Stimulated activated CD8-positive, alpha-beta memory T cell treated with anti-CD3 and anti-CD28 coated beads, Interleukin-7, amount 100 ng/mL, for 24 hours (primary cell): Measurements from ENCODE around the gene ONECUT3.
"Not testable (repeated sequence)": the region's sequence is repeated elsewhere in the genome, so short reads cannot be mapped to it uniquely, and the experiment has no call there.

Experiments
- DNase-seq: peaks from one replicate; pipeline ENCODE4 v3.0.0-alpha.2; 2020; ENCODE audit warnings: low read depth

The ONECUT3 gene

GRCh38 chr19:1794424-1795172, 41.3 kb downstream of the ONECUT3 start:
- DNase-seq, result no peak

GRCh38 chr19:1796395-1797142, 43.3 kb downstream of the ONECUT3 start:
- no peak for DNase-seq

- DNase-seq, result not testable (repeated sequence)
These were observed 44.0 kb downstream of the ONECUT3 start for GRCh38 chr19:1797313-1797712.

GRCh38 chr19:1799695-1800342, 46.5 kb downstream of the ONECUT3 start:
- DNase-seq, result no peak

DNA sequence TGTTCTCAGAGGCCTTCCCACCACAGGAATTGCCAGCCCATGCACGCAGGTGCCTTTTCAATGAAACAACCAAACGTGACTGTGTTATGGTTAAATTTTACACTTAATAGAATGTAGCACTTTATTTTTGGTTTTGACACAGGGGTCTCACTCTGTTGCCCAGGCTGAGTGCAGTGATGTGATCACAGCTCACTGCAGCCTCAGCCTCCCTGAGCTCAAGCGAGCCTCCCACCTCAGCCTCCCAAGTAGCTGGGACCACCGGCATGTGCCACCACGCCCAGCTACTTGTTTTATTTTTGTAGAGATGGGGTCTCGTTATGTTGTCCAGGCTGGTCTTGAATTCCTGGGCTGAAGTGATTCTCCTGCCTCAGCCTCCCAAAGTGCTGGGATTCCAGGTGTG, 51.6 kb downstream of the ONECUT3 start:
- DNase-seq, result no peak

- no peak for DNase-seq
These were observed 52.3 kb downstream of the ONECUT3 start for GRCh38 chr19:1805401-1806183.

DNA sequence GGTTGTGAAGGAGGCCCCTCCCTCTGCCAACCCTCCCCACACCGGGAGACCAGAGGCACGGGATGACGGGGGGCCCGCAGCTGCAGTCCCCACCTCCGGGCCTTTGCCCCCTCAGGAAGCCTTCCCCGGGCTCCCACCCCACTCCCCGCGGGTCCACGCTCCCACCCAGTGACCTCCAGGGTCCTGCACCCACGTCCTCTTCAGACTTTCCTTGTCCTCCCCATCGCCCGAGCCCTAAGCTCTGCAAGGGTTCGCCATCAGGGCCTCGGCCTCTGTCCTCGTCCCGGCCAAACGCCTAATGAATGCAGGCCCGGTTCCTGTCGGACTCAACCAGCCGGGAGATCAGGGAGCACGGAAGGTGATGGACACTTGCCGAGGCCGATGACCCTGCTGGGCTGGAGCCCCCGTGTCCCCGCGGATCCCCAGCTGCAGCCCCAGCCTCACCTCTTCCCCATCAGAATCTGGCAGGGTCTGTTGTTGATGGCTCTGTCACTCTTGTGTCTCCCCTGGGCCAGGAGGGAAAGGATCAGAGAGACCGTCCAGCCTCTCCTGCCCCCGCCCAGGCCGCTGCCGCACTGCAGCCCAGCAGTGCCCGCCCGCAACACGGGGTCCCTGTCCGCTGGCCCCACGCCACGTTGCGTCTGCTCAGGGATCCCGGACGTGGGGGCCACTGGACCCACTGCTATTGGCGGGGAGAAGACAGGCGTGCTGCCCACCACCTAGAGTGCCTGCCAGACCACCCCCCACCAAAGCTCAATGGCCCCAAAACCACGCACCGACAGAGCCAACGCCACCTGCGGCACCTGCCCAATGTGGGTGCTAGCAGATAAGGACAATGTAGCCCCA, 53.1 kb downstream of the ONECUT3 start:
- no peak for DNase-seq

DNA sequence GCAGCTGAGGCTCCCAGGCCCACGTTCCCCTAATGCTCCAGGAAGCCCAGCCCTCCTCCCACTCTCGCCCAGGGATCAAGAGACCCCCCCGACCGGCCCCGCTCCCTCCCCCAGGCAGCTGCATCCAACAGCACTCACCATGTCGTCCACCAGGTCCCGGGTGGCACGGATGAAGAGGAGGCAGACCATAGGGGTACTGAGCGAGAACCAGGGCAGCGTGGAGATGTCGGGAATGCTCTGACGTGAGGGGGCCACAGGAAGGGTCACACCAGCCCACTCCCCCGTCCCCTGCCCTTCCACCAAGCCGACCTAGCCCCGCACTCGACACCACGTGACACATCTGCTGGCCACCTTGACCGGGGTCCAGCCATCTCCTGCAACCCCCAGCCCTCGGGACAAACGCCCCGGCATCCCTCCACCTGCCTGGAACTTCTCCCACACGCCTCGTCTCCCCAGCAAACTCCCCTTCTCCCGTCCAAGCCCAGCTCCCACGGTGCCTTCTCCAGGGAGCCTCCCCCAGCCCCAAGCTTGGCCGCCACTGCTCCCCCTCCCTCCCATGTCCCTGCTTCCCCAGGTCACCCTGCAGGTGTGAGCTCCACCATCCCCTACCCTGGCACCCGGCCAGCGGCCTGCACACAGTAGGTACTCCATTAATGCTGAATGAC, 53.9 kb downstream of the ONECUT3 start:
- no peak for DNase-seq

DNA sequence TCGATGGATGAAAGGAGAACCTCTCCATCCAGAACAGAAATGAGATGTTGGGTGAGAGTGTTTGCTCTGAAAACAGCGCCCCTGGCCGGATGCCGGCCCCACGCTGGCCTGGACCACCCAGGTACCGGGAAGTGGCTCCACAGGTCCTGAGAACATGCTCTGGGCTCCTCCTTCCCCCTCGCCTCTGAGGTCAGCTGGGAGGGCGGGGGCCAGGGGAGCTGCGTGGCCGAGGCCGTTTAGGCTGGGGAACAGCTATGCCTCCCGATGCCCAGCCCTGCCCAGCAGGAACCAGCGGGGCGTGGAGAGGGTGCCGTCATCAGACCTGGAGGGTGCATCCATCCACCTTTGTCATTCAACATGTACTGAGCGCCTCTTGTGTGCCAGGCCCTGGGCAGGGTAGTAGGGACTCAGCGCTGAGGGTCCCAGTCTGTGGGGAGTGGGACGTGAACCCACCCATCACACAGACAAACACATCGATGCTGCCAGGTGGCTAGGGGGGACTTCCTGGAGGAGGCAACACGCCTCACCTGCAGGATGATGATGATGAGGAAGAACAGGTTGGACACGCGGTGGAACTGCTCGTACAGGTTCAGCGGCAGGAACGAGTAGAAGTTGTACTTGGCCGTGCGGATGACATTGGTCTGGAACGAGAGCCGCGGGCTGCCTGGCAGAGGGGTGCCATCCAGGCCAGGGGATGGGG, 54.5 kb downstream of the ONECUT3 start:
- no peak for DNase-seq

DNA sequence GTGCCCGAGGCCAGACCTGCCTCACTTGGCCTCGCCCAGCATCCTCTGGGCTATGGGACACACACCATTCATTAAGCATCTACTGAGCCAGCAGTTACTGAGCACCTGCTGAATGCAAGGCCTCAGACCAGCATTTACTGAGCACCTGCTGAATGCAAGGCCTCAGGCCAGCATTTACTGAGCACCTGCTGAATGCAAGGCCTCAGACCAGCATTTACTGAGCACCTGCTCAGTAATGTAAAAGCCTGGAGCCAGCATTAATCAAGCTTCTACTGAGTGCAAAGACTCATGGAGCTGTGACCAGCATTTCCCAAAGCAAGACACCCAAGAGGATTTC, 55.1 kb downstream of the ONECUT3 start:
- DNase-seq, result no peak

DNA sequence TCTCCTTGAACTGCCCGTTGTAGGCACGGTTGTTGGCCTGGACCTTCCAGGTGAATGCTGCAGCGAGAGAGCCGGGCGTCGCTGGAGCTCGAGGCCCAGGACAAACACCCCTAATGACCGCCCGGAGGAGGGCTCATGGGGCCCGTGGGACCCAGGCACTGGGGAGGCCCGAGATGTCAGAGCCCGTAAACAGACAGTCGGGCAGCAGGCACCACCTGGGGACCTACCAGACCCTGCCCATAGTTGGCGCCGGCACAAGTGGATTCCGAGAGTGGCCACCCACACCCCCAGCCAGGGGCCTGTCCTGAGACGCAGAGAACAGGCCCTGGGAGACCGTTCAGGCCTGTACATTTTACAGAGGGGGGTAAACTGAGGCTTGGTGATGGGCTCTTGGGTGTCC, 56.4 kb downstream of the ONECUT3 start:
- DNase-seq, result no peak

DNA sequence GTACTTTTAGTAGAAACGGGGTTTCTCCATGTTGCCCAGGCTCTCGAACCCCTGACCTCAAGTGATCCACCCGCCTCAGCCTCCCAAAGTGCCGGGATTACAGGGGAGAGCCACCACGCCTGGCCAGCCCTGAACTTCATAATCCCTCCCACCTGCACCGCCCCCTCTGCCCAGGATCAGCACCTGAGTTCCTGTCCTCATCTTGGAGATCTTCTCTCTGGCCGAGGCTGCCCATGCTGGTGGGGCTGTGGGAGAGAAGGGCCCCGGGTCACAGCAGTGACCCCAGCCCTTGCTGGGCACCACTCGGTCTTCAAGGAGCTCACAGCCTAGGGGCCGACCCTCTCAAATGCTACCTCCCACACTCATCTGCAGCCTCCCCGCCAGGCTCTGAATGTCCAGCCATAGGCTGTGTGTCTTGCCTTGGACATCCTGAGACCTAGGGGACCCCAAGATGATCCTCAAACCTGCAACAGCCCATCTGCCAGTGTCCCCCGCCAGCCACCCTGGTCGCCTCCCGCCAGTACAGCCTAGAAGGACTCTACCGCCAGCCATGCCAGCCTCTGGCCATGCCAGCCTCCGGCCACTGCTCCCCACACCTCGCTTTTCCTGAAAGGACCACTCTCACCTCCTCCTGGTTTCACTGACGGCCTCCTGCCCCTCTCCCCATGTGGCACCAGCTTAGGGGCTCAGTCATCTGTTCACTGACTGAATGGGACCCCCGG, 57.3 kb downstream of the ONECUT3 start:
- DNase-seq, result no peak

DNA sequence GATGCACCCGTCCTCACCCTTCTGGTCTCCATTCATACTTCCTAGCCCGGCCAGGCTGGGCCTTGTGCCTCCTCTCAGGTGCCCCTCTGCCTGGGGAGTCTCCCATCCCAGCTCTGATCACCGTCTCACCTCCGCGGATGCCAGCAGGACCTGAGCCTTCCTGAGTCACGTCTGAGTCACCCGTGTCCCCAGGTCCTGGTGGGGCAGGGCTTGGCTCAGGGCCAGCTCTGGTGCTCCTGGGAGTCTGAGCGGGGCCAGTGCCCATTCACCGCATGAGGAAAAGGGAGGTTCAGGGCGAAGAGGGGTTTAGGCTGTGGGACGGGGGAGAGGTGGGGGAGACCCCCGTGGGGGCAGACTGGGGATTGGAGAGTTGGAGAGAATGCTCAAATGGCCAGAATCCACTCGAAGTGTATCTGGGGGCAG, 58.2 kb downstream of the ONECUT3 start:
- DNase-seq, result peak; percentile 11

DNA sequence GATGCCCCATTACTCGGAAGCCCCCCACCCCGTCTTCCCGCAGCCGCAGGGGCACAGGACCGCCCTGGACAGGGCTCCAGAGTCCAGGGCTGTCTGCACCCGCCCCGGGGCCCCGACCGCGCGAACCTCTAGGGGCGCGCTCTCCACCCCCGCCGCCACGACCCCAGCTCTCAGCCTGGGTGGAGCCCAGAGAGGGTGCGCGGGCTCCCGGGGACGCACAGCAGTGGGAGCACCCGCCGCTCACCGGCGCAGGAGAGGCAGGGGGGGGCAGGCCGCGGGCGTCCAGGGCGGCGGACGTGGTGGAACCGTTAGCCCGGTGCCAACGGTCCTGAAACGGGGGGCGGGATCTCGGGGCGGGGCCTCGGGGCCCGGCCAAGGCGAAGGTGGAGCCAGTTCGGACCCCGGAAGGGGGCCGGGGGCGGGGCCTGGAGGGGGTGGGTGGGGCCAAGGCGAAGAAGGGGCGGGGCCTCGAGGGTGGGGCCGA, 58.7 kb downstream of the ONECUT3 start, which contains the start of gene ATP8B3:
TSS of gene ATP8B3 (minus strand) at position 335 of the 484 bp plus-strand sequence. CDS start 540 bp downstream, outside the sequence.
- no peak for DNase-seq

DNA sequence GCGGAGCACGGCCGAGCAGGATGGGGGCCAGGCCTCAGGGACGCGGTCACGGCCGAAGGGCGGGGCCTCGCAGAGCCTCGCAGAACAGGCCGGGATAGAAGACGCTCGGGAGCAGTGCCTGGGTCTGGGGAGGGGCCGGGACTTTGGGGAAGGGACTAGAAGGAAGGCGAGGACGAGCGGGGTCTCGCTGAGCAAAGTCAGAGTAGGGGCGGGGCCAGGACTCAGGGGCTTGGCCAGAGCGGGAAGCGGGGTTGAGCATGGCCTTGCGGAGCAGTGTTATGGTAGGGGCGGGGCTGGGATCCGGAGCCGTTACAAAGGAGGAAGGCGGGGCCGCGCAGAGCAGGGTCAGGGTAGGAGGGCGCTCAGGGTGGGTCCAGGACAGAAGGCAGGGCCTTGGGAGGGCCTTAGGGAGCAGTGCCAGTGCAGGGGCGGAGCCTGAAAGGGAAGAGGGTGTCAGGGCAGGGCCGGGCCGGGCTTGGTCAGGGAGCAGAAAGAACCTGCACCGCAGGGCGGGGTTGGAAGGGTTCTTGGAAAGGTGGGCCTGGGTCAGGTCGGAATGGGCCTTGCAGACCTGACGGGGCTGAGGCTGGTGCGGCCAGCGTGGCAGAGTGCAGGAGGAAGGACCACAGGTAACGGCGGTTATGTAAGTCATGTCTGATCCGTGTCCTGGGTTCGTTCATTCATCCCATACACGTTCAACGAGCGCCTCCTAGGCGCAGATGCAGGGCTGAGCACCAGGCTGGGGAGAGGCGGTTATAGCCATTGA, 59.3 kb downstream of the ONECUT3 start:
- DNase-seq, result peak; percentile 64

DNA sequence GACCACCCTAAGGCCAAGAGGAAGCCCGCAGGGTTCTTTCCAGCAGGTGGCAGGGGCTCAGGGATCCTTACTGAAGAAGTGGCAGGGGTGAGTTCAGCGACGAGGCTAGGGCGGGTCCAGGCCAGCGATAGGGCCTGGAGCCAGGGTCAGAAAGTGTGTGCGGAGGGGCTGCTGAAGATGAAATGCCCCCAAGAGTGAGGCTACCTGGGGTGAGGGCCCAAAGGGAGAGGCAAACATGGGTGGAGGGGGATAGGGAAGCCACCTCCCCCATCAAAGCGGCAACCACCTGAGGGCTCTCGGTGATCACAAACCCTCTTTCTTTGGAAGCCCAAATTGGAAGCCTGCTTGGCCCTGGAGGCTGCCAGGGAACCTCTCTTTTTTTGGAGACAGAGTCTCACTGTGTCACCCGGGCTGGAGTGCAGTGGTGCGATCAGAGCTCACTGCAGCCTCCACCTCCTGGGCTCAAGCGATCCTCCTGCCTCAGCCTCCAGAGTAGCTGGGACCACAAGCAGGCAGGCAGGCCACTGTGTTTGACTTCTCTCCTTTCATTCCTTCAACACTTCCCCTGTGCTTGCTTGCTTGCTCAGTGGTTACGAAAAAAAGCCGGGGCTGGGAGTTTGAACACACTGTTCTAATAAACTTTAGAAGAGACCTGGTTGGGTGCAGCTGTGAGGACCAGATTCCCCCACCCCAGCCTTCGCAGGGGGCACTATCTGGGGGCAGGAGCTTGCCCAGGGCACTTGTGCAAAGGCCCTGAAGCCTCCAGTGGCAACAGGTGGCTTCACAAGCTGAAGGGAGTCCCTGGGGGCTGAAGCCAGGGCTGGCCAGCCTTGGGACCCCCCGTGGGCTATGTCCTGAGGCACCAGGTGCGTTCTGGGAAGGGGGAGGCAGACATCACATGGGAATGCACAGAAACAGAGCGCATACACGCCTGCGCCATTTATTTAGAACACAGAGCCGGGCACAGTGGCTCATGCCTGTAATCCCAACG, 60.2 kb downstream of the ONECUT3 start:
- no peak for DNase-seq

- DNase-seq, result no peak
These were observed 61.1 kb downstream of the ONECUT3 start for GRCh38 chr19:1814391-1814790.
